OCI-LY7 (cell line): ENCODE measurements around the gene FAHD2A.

Experiments used
- EZH2phosphoT487 ChIP-seq: fragments of 200-600 bp; sonication (generic); IDR thresholded peaks from 2 replicates; pipeline ENCODE4 v1.6.1; 2018; ENCODE audit warnings: low read depth, borderline replicate concordance, mild to moderate bottlenecking, mixed run types, antibody characterized with exemption, low read length, moderate library complexity, mixed read lengths
- TF ChIP-seq, protein P1 (sequence below): fragments of 200-600 bp; sonication (generic); conservative IDR thresholded peaks from 2 replicates; pipeline ENCODE4 v1.5.1; 2014; ENCODE audit warnings: mild to moderate bottlenecking, antibody characterized with exemption, low read length, moderate library complexity, mixed read lengths

DNA sequence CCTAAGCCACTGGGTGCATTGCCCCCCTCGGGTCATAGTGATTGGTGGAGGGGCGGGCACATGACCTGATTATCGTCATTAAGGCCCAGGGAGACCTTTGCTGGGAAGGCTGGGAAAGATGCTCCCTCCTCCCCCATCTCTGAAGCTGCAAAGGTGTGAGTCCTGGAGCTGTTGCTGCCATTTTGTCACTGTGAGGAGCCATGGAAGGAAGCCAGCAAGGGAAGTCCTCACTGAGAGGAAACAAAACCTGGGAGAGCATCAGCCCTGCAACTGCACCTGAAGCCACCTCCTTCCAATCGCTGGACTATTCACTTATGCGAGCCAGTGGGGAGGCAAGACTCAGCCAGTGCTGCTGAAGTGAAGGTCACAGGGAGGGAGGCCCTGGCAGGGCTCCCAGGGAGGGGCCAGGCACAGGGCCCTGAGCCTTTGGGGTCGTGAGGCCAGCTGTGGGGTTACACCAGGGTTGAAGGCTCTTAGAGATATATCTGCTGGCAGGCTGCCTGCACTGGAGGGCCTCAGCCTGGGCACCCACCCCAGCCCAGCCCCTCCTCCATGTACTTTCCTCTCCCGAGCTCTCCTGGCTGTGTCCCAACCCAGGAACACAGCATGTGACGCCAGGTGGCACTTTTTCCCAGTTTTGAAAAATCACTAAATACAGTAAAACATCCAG, 10.7 kb upstream of the FAHD2A start:
- TF ChIP-seq, protein P1, sequence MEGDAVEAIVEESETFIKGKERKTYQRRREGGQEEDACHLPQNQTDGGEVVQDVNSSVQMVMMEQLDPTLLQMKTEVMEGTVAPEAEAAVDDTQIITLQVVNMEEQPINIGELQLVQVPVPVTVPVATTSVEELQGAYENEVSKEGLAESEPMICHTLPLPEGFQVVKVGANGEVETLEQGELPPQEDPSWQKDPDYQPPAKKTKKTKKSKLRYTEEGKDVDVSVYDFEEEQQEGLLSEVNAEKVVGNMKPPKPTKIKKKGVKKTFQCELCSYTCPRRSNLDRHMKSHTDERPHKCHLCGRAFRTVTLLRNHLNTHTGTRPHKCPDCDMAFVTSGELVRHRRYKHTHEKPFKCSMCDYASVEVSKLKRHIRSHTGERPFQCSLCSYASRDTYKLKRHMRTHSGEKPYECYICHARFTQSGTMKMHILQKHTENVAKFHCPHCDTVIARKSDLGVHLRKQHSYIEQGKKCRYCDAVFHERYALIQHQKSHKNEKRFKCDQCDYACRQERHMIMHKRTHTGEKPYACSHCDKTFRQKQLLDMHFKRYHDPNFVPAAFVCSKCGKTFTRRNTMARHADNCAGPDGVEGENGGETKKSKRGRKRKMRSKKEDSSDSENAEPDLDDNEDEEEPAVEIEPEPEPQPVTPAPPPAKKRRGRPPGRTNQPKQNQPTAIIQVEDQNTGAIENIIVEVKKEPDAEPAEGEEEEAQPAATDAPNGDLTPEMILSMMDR: no peak
- no peak for TF ChIP-seq EZH2phosphoT487
